ENCODE measurements around the gene AKAP13. TPM values are rescaled to one million over a fixed set of nuclear protein-coding genes. Genes with fewer than 3 reads are reported as not detected.

AKAP13 gene
- polyA plus RNA-seq, 1 of the 3 experiments (the other 2 are of a cell fraction), result 8.4 TPM

- no peak for TF ChIP-seq GABPA (IDR thresholded peaks at IDR 0.05; ENCODE audit: low read depth)
- TF ChIP-seq EP300 (IDR thresholded peaks at IDR 0.05; ENCODE audit: borderline replicate concordance in 1 of 2, low read depth in 1 of 2, low read length in 1 of 2), result no peak
- TF ChIP-seq IRF3 (IDR thresholded peaks at IDR 0.05; ENCODE audit: low read depth, low read length), result no peak
- no peak for TF ChIP-seq CHD2 (IDR thresholded peaks at IDR 0.05; ENCODE audit: low read length, partially characterized antibody)
- TF ChIP-seq RAD21 (IDR thresholded peaks at IDR 0.05; ENCODE audit: low read length), result no peak
- TF ChIP-seq SIN3A (IDR thresholded peaks at IDR 0.05; ENCODE audit: borderline replicate concordance, low read depth, low read length), result no peak
- no peak for TF ChIP-seq USF1 (IDR thresholded peaks at IDR 0.05; ENCODE audit: borderline replicate concordance, low read depth)
- no peak for TF ChIP-seq YY1 (IDR thresholded peaks at IDR 0.05; ENCODE audit: low read depth)
- no peak for TF ChIP-seq NFIC (IDR thresholded peaks at IDR 0.05; ENCODE audit: borderline replicate concordance)
- no peak for TF ChIP-seq GATA2 (CRISPR knock-in tag; IDR thresholded peaks at IDR 0.05)
- no peak for TF ChIP-seq TEAD4 (IDR thresholded peaks at IDR 0.05; ENCODE audit: borderline replicate concordance, insufficient read depth)
Measured at GRCh38 chr15:85781099-85781498, 400.7 kb downstream of the AKAP13 start (continued).

GRCh38 chr15:85782064-85782463 lies 401.7 kb downstream of the AKAP13 start:
- POLR2A ChIA-PET, result no interaction called here

More at GRCh38 chr15:85782064-85782463, 401.7 kb downstream of the AKAP13 start:
- H3F3A ChIP-seq (replicated peaks; ENCODE audit: insufficient read depth), result peaks cover 8% of the 10 kb centered on the region
- peaks cover 15 to 52% of the 10 kb centered on the region in 2 experiments; a peak in 3 of 4 replicates for H3K4me1 ChIP-seq (ENCODE audit: control insufficient read depth in 1 of 2, insufficient read depth in 2 of 2, low read depth in 1 of 2, low read length in 1 of 2)
- no peak overlapping the region for H3K4me3 ChIP-seq (ENCODE audit: low read depth in 2 of 2, low read length in 1 of 2)
- no peaks in the 10 kb centered on the region for H3K27me3 ChIP-seq (ENCODE audit: insufficient read depth)
- H3K36me3 ChIP-seq (replicated peaks in 1 of 2; ENCODE audit: control insufficient read depth in 1 of 2, insufficient read depth in 2 of 2, low read length in 1 of 2), result no peaks in the 10 kb centered on the region
- H3K9me2 ChIP-seq, result no peaks in the 10 kb centered on the region
- peaks cover 12% of the 10 kb centered on the region; the same call in 1 of the 2 replicates for H4K20me1 ChIP-seq (ENCODE audit: insufficient read depth)
- H3K9me3 ChIP-seq, result no peaks in the 10 kb centered on the region
- H3K4me2 ChIP-seq, result no peak overlapping the region
- no peak for DNase-seq
- no peak overlapping the region for H3K27ac ChIP-seq (ENCODE audit: low read depth in 2 of 2, low read length in 1 of 2)
- no peak for TF ChIP-seq RXRA (IDR thresholded peaks at IDR 0.05; ENCODE audit: borderline replicate concordance, low read depth)
- no peak for TF ChIP-seq FOXM1 (IDR thresholded peaks at IDR 0.05; ENCODE audit: low read depth)
- WGBS (ENCODE audit: low lambda C conversion rate), result 98% methylated on average over 6 of the region's 6 CpGs
- CTCF ChIA-PET, result interaction anchor here (0.9 kb wide), 1 partner anchor 10 kb away, joined by 3 read pairs; no protein-coding TSS in a partner anchor
- H2AFZ ChIP-seq (ENCODE audit: low read depth), result no peak overlapping the region
- H3K79me2 ChIP-seq (ENCODE audit: insufficient read depth), result peaks cover 68% of the 10 kb centered on the region
- no peak overlapping the region for H3K9ac ChIP-seq

Measured in SK-N-SH (cell line).